GM12872 (cell line): ENCODE data around the gene SRL.

Source experiments
- TF ChIP-seq, protein P1 (sequence below): IDR thresholded peaks from 3 replicates; pipeline ENCODE4 v1.5.1; 2011; ENCODE audit warnings: low read depth, mild to moderate bottlenecking, low read length, moderate library complexity; ENCODE audit not compliant: insufficient read depth

The SRL gene

GRCh38 chr16:4244254-4245076 is 2.6 kb upstream of the SRL start:
- TF ChIP-seq, protein P1, sequence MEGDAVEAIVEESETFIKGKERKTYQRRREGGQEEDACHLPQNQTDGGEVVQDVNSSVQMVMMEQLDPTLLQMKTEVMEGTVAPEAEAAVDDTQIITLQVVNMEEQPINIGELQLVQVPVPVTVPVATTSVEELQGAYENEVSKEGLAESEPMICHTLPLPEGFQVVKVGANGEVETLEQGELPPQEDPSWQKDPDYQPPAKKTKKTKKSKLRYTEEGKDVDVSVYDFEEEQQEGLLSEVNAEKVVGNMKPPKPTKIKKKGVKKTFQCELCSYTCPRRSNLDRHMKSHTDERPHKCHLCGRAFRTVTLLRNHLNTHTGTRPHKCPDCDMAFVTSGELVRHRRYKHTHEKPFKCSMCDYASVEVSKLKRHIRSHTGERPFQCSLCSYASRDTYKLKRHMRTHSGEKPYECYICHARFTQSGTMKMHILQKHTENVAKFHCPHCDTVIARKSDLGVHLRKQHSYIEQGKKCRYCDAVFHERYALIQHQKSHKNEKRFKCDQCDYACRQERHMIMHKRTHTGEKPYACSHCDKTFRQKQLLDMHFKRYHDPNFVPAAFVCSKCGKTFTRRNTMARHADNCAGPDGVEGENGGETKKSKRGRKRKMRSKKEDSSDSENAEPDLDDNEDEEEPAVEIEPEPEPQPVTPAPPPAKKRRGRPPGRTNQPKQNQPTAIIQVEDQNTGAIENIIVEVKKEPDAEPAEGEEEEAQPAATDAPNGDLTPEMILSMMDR: no peak

- TF ChIP-seq, protein P1: no peak
These were observed 487 bp downstream of the SRL start for GRCh38 chr16:4241258-4241927.

GRCh38 chr16:4240624-4241023 is 1.3 kb downstream of the SRL start:
- TF ChIP-seq, protein P1: no peak

GRCh38 chr16:4239682-4240175 is 2.2 kb downstream of the SRL start:
- TF ChIP-seq, protein P1: no peak

- TF ChIP-seq, protein P1: no peak
These were observed 2.9 kb downstream of the SRL start for GRCh38 chr16:4239020-4239419.

GRCh38 chr16:4233431-4233830 is 8.4 kb downstream of the SRL start:
- TF ChIP-seq, protein P1: no peak

DNA sequence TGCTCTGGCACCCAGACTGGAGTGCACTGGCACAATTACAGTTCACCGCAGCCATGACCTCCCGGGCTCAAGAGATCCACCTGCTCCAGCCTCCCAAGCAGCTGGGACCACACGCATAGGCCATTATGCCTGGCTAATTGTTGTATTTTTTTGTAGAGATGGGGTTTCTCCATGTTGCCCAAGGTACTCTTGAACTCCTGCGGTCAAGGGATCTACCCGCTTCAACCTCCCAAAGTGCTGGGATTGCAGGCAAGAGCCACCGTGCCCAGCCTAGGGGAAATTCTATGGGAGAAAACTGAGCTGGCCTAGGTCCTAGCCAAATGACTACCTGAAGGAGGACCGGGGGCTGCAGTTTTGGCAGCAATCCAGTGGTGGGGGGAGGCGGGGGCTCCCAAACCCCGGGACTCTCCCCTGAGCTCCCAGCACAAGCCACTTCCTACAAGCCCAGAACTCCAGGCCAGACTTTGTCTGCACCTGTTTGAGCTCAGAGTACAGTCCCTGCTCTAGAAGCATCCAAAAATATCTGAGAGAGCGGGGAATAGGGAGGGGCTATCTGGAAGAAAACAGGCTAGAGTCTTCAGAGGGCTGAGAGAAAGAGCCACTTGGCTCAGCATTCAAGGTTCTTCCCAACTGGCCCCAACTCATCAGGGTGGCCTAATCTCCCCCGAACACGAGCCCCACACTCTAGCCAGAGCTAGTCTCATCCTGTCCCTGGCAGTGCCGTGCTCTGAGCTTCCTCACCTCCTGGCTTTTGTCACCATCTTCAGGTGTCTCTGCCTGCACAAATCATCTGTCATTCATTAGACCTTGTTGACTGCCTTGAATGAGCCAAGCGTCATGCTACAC is 9.1 kb downstream of the SRL start:
- TF ChIP-seq, protein P1: no peak
